ENCODE data around the gene CDK5RAP1.

CDK5RAP1 gene

DNA sequence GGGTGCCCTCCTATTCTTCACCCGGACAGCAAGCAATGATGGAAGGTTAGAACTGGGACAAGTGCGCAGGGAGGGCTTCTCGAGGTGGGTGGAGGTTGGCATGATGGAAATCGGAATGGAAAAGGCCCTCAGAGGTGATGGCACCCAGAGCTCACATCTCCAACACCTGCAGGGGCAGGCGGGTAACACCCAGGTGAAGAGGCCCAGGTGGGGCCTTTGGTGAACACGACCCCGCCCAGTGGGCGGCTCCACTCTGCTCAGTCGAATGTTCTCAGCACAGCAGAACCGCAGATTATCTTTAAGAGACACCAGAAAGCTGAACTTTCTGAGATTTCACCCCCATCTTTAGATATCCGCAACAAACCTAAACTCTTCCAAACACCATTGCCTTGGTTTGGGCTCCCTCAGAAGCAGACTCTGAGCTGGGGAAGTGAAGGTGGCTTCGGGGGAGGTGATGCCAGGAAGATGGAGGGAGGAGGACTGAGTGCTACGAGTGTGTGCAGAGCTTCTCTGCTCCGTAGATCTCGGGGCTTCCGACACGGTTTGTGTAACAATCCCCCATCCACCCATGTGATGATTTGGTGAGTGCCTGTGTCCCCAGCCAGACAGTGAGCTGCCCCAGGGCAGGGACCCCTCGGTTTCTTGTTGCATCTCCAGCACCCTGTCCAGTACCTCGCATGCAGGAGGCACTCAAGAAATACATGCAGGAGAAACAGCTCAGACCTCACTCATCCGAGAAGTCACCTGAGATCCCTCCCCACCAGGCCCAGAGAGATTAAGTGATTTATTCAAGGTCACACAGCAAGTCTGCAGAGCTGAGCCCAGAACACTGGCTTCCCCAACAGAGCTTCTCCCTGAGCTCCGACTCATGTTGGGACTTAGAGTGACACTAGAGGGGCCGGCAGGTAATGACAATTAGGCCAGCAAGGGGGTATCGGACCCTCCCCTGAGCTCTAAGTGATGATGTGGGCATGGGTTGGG is 72.9 kb downstream of the CDK5RAP1 start:
- DNase-seq = no peak

DNA sequence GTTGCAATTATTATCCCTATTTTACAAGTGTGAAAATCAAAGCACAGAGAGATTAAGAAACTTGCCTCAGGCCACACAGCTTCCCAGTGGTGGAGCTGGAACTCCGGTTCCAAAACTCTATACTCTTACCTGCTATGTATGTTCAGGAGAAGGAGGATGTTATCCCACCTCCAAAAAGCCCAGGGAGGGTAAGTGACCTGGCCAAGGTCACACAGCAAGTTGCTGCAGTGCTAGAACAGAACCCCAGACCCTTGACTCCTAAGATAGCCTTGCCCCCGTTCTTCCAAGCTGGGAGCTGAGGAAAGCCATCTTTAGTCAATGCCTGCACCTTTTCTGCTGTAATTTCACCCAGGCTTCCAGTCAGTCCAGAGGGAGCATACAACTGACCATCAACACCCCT is 76.0 kb downstream of the CDK5RAP1 start:
- no peak for DNase-seq

DNA sequence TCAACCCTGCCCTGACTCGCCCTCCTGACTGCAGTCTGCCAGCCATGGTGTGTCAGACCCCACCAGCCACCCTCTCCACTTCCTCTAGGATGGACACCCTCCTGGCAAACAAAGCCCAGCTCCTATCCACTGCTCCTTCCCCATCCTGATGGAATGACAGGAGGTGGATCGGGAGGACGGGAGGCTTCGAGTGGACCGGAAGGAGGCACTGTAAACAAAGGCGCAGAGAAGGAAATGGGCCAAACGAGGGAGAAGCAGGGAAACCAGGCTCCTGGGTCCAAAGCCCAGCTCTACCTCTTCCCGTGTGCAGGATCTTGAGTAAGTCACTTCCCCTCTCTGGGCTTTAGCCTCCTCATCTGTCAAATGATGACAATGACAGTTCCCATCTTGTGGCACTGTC is 78.1 kb downstream of the CDK5RAP1 start:
- DNase-seq = no peak

DNA sequence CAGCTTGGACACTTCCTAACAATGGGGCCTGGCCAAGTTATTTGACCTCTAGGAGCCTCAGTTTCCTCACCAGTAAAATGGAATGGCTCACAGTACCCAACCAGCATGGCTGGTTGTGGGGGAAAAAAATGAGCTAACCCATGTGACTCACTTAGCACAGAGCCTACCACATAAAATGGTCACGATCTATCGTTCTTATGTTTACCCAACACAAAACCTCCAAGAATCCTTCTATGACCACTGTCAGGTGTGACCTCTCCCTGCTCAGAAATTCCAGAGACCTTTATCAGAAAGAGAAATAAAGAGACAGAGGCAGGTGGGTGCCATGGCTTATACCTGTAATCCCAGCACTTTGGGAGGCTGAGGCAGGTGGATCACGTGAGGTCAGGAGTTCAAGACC is 78.9 kb downstream of the CDK5RAP1 start:
- DNase-seq = no peak

DNA sequence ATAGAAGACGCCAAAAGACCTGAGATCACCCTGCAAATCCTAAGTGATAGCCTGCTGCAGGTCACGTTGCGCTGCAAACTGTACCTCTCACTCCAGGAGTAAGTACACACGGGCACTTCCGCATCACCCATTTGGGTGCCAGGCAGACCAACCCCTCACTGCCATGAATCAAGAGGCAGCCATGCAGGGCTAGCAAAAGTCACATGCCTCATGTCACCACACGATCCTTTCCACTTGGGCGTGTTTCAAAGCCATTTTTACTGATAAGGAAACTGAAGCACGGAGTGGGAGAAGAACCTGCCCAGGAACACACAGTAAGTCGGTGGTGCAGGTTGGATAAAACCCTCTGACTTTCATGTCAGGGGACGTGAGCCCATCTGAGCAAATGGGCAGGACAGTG is 81.3 kb downstream of the CDK5RAP1 start:
- DNase-seq = no peak

DNA sequence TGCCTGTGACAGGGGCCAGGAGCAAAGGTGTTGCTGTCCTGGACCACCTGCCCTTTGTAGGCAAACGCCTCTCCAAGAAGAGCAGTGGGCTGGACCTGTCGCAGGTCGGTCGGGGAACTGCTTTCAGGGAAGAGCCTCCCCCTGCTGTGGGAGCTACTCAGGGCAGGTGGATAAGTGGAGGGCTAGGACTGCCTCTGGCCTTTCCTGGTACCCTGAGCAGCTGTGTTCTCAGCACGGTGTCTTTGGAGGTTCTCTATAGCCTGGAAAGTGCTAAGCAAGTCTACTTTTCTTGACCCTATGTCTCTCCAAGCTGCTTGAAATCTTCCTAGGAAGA is 83.3 kb downstream of the CDK5RAP1 start:
- no peak for DNase-seq

DNA sequence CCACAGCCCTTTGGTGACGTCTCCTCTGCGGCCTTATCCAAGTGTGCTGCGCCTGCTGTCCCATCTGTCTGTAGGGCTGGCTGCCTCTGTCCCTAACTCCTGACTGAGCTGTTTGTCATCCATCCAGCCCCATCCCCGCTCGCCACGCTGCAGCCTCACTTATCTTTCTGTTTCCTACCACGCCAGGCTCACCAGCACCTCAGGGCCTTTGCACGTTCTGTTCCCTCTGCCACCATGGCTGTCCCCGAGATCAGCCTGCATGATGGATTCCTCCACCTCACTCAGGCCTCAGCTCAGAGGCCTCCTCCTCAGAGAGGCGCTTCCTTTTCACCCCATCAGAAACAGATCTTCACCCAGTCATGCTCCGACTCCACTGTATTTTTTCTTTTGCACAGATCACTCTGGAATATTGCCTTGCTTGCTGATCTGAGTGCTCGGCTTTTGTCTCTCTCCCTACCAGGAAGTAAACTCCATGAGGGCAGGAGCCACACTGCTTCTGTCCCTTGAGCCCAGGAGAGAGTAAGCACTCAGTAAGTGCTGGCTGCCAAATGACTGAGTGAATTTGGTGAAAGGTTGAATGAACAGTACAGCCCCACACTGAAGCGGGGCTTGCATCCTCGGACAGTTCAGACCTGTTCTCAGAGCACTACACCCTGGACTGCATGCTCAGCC is 83.8 kb downstream of the CDK5RAP1 start:
- no peak for DNase-seq

DNA sequence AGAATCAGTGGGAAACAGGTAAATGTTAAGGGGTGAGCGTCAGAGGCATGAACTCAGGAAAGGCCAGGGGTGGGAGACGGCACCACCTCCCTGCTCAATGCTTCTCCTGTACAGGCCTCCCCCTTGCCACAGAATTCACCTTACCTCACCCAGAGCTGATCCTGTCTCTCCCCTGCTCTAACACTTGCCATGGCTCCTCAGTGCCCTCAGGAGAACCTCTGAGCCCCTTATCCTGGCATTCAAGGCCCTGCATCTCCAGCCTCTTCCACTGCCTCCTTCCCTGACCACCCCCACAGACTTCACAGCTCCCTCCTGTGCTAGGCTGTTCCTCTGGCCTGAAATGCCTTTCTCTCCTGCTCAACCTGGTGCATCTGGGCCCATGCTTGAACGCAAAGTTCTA is 84.4 kb downstream of the CDK5RAP1 start:
- no peak for DNase-seq

DNA sequence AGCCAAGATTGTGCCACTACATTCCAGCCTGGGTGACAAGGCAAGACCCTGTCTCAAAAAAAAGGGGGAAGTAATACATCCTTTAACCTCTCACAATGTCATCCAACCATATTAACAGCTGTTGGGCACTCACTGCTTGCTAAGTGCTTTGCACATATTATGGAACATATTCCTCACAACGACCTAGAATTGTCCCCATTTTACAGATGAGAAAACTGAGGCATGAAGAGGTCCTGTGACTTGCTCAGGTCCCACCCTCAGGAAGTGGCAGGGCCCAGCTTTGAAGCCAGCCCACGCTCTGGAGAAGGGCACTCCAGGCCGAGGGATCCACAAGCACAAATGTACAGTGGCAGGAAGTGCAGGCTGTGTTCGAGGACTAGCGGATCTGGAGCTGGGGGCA is 85.0 kb downstream of the CDK5RAP1 start:
- DNase-seq = no peak

DNA sequence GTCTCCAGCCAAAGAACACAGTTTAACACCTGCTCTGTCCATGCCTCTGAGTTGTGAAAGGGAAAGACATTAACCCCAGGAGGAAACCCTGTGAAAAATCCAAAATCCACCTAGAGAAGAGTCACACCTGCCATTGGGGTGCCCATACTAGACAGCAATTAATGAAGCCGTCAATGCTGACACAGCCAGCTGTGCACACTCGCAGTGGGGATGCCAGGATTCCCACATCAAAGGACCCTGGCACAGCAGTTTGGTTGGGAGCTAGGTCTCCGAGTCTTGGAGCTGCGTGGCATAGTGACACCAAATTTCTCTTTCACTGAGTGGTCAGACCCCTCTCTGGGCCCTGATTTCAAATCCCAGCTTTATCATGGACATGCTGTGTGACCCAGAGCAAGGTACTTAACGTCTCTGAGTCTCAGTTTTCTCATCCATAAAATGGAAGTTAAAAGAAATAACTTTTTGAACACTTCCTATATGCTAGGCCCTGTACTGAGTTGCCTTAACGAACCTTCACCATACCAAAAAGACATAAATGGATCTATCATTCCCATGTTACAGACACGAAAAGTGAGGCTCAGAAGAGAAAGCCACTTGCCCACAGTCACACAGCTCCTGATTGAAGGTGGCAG is 87.5 kb downstream of the CDK5RAP1 start:
- no peak for DNase-seq

DNA sequence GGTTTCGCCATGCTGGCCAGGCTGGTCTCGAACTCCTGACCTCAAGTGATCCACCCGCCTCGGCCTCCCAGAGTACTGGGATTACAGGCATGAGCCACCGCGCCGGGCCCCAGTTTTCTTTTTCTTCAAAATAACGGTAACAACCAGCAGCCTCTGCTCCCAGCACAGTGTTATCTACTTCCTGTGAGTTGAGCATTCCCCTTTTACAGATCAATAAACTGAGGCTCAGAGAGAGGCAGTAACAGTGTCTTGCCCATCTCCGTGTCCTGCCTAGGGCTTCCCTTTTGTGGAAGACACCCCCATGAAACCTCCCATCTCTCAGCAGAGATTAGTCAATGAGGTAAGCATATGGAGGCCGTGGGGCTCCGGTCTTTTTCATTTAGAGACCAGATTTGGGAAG is 88.7 kb downstream of the CDK5RAP1 start:
- DNase-seq = no peak

DNA sequence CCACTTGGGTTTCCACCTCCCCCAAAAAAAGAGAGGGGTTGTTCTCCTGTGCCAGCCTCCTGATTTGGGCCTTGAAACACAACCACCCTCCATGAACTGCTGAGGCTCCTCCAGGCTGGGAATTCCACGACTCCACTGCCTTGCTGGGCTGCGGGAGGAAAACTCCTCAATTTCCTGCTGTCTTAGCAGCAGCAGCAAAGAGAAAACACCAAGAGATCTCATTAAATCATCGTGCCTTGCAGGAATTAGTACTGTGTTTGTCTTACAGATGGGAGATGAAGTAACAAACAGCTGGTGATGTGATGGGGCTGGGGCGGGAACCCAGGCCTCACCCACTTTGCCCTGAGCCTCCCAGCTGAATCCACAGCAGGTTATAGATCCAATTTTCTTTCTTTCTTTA is 89.3 kb downstream of the CDK5RAP1 start:
- DNase-seq = no peak

DNA sequence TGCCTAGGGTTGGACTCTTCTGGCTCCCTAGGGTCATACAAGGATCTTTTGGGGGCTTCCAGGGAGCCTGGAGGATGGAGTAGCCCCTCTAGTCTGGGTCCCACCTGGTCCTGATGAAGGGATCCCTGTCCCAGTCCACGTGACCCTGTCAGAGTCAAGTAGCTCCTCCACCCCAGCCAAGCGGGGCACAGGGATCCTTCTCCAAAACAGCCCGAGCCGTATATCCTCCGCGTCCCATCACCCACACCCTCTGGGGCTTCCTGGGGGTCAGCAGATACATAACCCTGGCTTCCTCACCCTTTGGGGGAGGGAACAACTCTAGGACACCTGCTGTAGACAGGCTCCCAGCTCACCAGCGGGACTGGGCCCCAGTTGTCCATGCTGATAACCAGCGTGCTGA is 90.3 kb downstream of the CDK5RAP1 start:
- no peak for DNase-seq

DNA sequence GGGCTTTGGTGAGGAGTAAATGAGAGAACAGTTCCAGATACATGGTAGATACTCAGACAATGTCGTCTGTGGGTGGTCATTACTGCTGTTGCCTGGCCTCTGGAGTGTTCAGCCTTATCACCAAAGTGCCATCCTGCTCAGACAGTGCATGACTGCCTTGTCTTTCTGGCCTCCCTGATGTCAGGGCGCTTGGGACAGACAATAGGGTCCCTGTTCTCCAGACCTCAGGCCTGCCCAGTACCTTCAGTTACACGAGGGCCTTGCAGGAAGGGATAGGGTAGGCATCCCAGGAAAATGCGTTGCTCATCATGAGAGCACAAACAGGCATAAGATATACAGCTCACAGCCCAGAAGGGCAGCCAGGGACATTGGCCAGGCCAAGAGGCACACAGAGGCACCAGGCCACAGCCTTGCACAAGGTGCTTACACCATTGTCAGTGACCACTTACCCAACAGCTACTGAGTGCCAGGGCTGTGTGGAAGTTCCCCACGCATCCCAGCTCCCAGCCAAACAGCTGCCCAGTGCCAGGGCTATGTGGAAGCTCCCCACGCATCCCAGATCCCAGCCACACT is 90.9 kb downstream of the CDK5RAP1 start:
- DNase-seq = no peak

DNA sequence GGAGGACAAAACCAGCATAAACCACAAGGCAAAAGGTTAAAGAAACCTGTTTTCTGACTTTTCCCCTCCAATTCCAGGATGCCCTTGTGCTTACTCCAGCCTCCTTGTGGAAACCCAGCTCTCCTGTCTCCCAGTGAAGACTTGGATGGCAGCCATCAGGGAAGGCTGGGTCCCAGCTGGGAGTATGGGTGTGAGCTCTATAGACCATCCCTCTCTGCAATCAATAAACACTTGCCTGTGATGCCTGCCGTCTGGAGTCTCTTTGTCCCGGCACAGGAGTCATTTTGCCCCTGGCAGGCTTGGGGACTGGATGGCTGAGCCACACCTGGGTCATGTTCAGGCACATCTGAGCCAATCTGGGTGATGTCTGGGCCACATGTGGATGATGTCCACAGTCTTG is 91.7 kb downstream of the CDK5RAP1 start:
- no peak for DNase-seq
